Subcutaneous adipose tissue (tissue), 4 donors: ENCODE results near the gene COQ9. TPM values are rescaled to one million over a fixed set of nuclear protein-coding genes. Genes with fewer than 3 reads are reported as not detected.

ENCODE experiments used
- total RNA-seq, 4 donors: library from RNA; depleted of rRNA; stranded (reverse); fragments of >200 nt; gene quantifications; one replicate each; pipeline ENCODE4 v1.1.0, GENCODE V29; 2016
- TF ChIP-seq, protein P1 (sequence below): fragments of 450-650 bp; IDR thresholded peaks from one replicate; pipeline ENCODE4 v1.5.1; 2016; ENCODE audit warnings: low read depth, mild to moderate bottlenecking, control low read depth, antibody characterized with exemption, moderate library complexity

The COQ9 gene
- total RNA-seq, 4 donors from 2014 or later, result 23.5 to 49.5 (median 30.1) TPM

- TF ChIP-seq, protein P1, sequence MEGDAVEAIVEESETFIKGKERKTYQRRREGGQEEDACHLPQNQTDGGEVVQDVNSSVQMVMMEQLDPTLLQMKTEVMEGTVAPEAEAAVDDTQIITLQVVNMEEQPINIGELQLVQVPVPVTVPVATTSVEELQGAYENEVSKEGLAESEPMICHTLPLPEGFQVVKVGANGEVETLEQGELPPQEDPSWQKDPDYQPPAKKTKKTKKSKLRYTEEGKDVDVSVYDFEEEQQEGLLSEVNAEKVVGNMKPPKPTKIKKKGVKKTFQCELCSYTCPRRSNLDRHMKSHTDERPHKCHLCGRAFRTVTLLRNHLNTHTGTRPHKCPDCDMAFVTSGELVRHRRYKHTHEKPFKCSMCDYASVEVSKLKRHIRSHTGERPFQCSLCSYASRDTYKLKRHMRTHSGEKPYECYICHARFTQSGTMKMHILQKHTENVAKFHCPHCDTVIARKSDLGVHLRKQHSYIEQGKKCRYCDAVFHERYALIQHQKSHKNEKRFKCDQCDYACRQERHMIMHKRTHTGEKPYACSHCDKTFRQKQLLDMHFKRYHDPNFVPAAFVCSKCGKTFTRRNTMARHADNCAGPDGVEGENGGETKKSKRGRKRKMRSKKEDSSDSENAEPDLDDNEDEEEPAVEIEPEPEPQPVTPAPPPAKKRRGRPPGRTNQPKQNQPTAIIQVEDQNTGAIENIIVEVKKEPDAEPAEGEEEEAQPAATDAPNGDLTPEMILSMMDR, result no peak
These were observed 50.8 kb downstream of the COQ9 start for GRCh38 chr16:57498031-57498430.

DNA sequence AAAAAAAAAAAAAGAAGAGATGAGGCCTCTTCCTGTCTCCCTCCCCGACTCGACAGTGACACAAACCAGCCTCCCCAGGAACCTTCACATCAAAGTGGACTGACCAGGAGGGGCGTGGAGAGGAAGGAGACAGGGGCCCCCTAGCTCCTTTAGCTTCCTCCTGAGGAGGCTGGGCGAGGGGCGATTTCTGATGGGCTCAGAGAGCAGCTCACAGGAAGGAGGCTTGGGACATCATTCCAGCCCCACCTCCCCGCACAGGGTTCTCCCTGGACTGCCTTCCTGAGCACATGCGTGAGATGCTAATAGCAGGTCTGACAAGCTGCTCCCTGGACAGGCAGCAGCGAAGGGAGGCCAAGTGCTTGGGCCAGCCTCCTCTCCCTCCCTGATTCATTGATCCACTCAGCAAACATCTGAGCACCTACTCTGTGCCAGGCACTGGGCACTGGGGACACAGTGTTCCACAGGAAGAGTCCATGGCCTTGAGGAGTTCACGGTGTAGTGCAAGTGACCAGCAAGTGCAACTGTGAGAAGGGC, 53.4 kb downstream of the COQ9 start:
- TF ChIP-seq, protein P1, result no peak

DNA sequence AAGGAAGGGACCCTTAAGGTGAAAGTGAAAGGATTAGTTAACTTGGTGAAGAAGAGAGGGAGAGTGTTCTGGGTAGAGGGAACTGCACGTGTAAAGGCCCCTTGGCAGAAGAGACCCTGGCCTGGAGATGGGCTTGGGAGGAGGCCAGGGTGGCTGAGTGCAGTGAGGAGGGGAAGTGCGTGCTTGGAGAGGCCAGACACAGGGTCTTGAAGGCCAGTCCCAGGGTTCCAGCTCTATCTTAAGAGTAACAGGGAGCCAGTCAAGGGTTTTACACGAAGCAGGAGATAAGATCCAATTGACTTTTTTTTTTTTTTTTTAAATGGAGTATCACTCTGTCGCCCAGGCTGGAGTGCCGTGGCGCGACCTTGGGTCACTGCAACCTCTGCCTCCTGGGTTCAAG, 54.2 kb downstream of the COQ9 start:
- TF ChIP-seq, protein P1, result no peak

- TF ChIP-seq, protein P1, result no peak
These were observed 54.9 kb downstream of the COQ9 start for GRCh38 chr16:57502048-57502775.

DNA sequence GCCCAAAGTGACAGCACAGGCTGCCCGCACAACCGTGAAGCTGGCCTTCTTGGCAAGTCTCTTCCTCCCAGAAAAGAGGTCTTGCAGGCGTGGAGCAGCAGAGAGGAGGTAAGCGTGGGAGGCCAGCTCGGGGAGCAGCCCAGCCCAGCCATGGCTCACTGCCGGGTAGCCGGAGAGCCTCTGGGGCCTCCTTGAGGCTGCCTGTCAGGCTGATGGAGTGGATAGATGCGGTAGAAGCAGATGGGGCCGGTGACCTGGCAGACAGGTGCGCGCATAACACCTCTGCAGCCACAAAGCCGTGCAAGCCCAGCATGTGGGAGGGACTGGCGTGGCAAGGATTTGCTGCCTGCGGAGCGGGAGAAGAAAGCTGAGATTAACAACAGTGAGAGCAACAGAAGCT, 56.1 kb downstream of the COQ9 start:
- TF ChIP-seq, protein P1, result no peak

DNA sequence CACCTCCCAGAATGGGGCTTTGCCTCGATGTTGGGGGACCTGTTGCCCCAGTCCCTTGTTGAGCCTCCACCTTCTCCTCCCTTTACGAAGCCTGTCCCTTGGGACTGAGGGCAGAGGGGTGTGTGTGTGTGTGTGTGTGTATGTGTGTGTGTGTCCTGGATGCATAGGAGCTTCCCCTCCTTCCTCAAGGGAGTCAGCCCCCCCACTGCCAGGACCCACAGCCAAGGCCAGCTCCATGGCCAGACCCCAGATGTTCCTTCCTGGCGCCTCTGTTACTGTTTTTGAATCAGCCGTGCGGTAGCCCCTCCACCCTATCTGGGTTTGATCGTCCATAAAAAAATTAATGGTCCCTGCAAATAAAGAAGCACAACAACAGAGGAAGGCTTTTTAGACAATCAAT, 56.7 kb downstream of the COQ9 start:
- TF ChIP-seq, protein P1, result no peak

- TF ChIP-seq, protein P1, result no peak
These were observed 57.2 kb downstream of the COQ9 start for GRCh38 chr16:57504491-57504890.
